Neural cell (in vitro differentiated cells): ENCODE results near the gene LRRC56.

ENCODE experiments used
- EZH2 ChIP-seq: fragments of 200-600, 300-800 bp; shearing (Covaris generic), sonication (generic); IDR thresholded peaks from 2 replicates; pipeline ENCODE4 v1.6.1; 2014; ENCODE audit warnings: antibody characterized with exemption, low read length, borderline replicate concordance, mild to moderate bottlenecking; ENCODE audit not compliant: insufficient read depth, poor library complexity, severe bottlenecking
- POLR2AphosphoS5 ChIP-seq: IDR thresholded peaks from 2 replicates; pipeline ENCODE4 v1.6.1; 2012
- RAD21 ChIP-seq: fragments of 450-650 bp; conservative IDR thresholded peaks from 2 replicates; pipeline ENCODE4 v1.6.1; 2014; ENCODE audit warnings: antibody characterized with exemption, mild to moderate bottlenecking, moderate library complexity
- TF ChIP-seq, protein P1 (sequence below): fragments of 450-650 bp; IDR thresholded peaks from 2 replicates; pipeline ENCODE4 v1.5.1; 2014; ENCODE audit warnings: antibody characterized with exemption, mild to moderate bottlenecking, moderate library complexity; ENCODE audit not compliant: poor library complexity, severe bottlenecking

DNA sequence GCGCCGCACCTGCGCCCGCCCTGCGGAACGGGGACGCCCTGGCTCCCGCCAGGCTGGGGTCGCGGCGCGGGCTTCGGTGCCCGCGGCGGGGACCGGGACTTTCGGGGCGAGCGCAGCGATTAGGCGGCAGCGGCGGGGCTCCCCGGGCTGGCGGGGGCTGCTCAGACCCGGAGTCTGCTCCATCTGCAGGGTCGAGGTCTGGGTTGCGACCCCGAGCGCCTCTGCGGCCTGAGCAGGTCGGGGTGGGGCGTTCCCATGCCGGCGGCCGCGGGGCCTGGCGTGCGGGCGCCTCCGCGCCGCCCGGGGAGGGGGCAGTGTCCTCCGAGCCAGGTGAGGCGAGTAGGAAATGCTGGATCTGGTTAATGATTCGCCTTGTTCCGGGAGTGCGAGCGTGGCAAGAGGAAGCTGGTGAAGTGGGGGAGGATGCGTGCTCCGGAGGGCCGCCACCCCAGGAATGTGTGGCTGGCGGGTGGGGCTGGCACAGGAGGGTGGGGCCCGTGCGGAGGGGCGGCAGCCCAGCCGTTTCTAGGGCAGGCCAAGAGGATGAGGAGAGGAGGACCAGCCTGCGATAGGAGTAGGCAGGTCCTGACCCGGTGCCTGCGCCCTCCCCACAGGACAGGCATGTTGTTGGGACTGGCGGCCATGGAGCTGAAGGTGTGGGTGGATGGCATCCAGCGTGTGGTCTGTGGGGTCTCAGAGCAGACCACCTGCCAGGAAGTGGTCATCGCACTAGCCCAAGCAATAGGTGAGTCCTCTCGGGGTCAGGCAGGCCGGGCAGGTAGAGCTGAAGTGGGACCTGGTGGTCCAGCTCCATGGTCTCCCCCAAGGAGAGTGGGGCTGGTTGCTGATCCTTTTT is 24.0 kb downstream of the LRRC56 start:
- no peak for TF ChIP-seq POLR2AphosphoS5
- TF ChIP-seq, protein P1, sequence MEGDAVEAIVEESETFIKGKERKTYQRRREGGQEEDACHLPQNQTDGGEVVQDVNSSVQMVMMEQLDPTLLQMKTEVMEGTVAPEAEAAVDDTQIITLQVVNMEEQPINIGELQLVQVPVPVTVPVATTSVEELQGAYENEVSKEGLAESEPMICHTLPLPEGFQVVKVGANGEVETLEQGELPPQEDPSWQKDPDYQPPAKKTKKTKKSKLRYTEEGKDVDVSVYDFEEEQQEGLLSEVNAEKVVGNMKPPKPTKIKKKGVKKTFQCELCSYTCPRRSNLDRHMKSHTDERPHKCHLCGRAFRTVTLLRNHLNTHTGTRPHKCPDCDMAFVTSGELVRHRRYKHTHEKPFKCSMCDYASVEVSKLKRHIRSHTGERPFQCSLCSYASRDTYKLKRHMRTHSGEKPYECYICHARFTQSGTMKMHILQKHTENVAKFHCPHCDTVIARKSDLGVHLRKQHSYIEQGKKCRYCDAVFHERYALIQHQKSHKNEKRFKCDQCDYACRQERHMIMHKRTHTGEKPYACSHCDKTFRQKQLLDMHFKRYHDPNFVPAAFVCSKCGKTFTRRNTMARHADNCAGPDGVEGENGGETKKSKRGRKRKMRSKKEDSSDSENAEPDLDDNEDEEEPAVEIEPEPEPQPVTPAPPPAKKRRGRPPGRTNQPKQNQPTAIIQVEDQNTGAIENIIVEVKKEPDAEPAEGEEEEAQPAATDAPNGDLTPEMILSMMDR: no peak
- TF ChIP-seq EZH2: no peak
- no peak for TF ChIP-seq RAD21
